Progenitor cell of endocrine pancreas (in vitro differentiated cells): ENCODE measurements around the gene TMED8. TPM values are rescaled to one million over a fixed set of nuclear protein-coding genes. Genes with fewer than 3 reads are reported as not detected.
"Not testable (repeated sequence)": the region's sequence is repeated elsewhere in the genome, so short reads cannot be mapped to it uniquely, and the experiment has no call there.

Source experiments
- DNase-seq: peaks from one replicate; pipeline ENCODE4 v3.0.0; 2021; ENCODE audit warnings: low spot score; ENCODE audit not compliant: unreplicated experiment
- H3K27ac Mint-ChIP-seq: 2 replicates; pipeline ENCODE4 v1.8.0; 2021; ENCODE audit warnings: mild to moderate bottlenecking, moderate library complexity, mixed read lengths
- H3K27me3 Mint-ChIP-seq: 2 replicates; pipeline ENCODE4 v1.8.0; 2021; ENCODE audit warnings: mixed read lengths
- H3K36me3 Mint-ChIP-seq: 2 replicates; pipeline ENCODE4 v1.8.0; 2022; ENCODE audit warnings: mixed read lengths; ENCODE audit not compliant: insufficient read depth
- H3K4me1 Mint-ChIP-seq: 2 replicates; pipeline ENCODE4 v1.8.0; 2021; ENCODE audit warnings: low read depth, mixed read lengths
- H3K4me3 Mint-ChIP-seq: 2 replicates; pipeline ENCODE4 v1.8.0; 2021; ENCODE audit warnings: low read depth, mild to moderate bottlenecking, moderate library complexity, mixed read lengths
- H3K9me3 Mint-ChIP-seq: 2 replicates; pipeline ENCODE4 v1.8.0; 2021; ENCODE audit warnings: low read depth, mixed read lengths
- CTCF ChIP-seq: fragments of 200-600 bp; sonication (generic); IDR thresholded peaks from one replicate; pipeline ENCODE4 v1.5.0; 2021; ENCODE audit warnings: antibody characterized with exemption, mild to moderate bottlenecking; ENCODE audit not compliant: unreplicated experiment
- total RNA-seq: library from RNA; stranded (reverse); gene quantifications from 2 replicates; pipeline ENCODE4 v1.2.1, GENCODE V29; 2021

TMED8 gene
- total RNA-seq, 1 donor from 2014 or later: 18.7 TPM

- Mint-ChIP-seq H3K36me3 (no peaks in the 10 kb centered on the region), H3K9me3 (no peaks in the 10 kb centered on the region), H3K4me1 (peaks cover 19% of the 10 kb centered on the region), H3K27ac (no peak overlapping the region), H3K4me3 (no peak overlapping the region), H3K27me3 (no peaks in the 10 kb centered on the region)
- TF ChIP-seq CTCF: no peak
- DNase-seq: no peak
Measured at GRCh38 chr14:77323571-77323970, 53.3 kb downstream of the TMED8 start.

GRCh38 chr14:77322951-77323350, 53.9 kb downstream of the TMED8 start:
- DNase-seq: no peak
- Mint-ChIP-seq H3K27me3 (no peaks in the 10 kb centered on the region), H3K27ac (no peak overlapping the region), H3K36me3 (no peaks in the 10 kb centered on the region), H3K4me1 (peaks cover 23% of the 10 kb centered on the region), H3K4me3 (no peak overlapping the region), H3K9me3 (no peaks in the 10 kb centered on the region)
- no peak for TF ChIP-seq CTCF

GRCh38 chr14:77322250-77322902, 54.5 kb downstream of the TMED8 start:
- no peaks in the 10 kb centered on the region for H3K27me3 Mint-ChIP-seq
- no peak for TF ChIP-seq CTCF
- peaks cover 26% of the 10 kb centered on the region for H3K4me1 Mint-ChIP-seq
- H3K4me3 Mint-ChIP-seq: peak overlapping the region; percentile 98
- H3K36me3 Mint-ChIP-seq: no peaks in the 10 kb centered on the region
- peak overlapping the region; percentile 100 for H3K27ac Mint-ChIP-seq
- no peak for DNase-seq
- no peaks in the 10 kb centered on the region for H3K9me3 Mint-ChIP-seq

- no peaks in the 10 kb centered on the region for H3K27me3 Mint-ChIP-seq
- no peaks in the 10 kb centered on the region for H3K9me3 Mint-ChIP-seq
- peak within 1 kb of the TSS; percentile 98 for H3K4me3 Mint-ChIP-seq
- peaks cover 24% of the 10 kb centered on the region for H3K4me1 Mint-ChIP-seq
- no peaks in the 10 kb centered on the region for H3K36me3 Mint-ChIP-seq
- peak within 1 kb of the TSS; percentile 100 for H3K27ac Mint-ChIP-seq
- DNase-seq: peak; percentile 91
- peak; percentile 61 for TF ChIP-seq CTCF
Measured at GRCh38 chr14:77320238-77320935, 56.5 kb downstream of the TMED8 start, which contains the start of gene POMT2. TSS of gene POMT2 (minus strand) at chr14:77320883. CDS start at chr14:77320681, 202 bp downstream.

GRCh38 chr14:77319422-77319821, 57.5 kb downstream of the TMED8 start:
- H3K36me3 Mint-ChIP-seq: no peaks in the 10 kb centered on the region
- peak overlapping the region; percentile 41 for H3K27ac Mint-ChIP-seq

GRCh38 chr14:77318756-77319155, 58.1 kb downstream of the TMED8 start:
- not testable (repeated sequence) for H3K27me3 Mint-ChIP-seq, H3K27ac Mint-ChIP-seq, H3K36me3 Mint-ChIP-seq, H3K9me3 Mint-ChIP-seq, DNase-seq, H3K4me3 Mint-ChIP-seq
- peaks cover 32% of the 10 kb centered on the region for H3K4me1 Mint-ChIP-seq

More at GRCh38 chr14:77319422-77319821, 57.5 kb downstream of the TMED8 start:
- no peak for DNase-seq
- Mint-ChIP-seq H3K4me3 (peak overlapping the region; percentile 81), H3K27me3 (no peaks in the 10 kb centered on the region), H3K4me1 (peaks cover 31% of the 10 kb centered on the region), H3K9me3 (no peaks in the 10 kb centered on the region)
- TF ChIP-seq CTCF: no peak
